Fibroblast of lung (primary cell): Measurements from ENCODE around the gene IGFALS.

ENCODE experiments used
- EZH2 ChIP-seq: IDR thresholded peaks from 2 replicates; pipeline ENCODE4 v1.5.1; 2012; ENCODE audit warnings: low read length, control low read depth, mild to moderate bottlenecking; ENCODE audit errors: missing control alignments
- TF ChIP-seq, protein P1 (sequence below), 2 donors: IDR thresholded peaks in 1 of 2; conservative IDR thresholded peaks in 1 of 2; 1 replicate in 1 of 2; 2 replicates in 1 of 2; pipeline ENCODE4 v1.5.1; 2011 to 2012; ENCODE audit warnings: low read length in 2 of 2, control low read depth in 1 of 2, inconsistent platforms in 1 of 2, low read depth in 1 of 2, mild to moderate bottlenecking in 1 of 2

DNA sequence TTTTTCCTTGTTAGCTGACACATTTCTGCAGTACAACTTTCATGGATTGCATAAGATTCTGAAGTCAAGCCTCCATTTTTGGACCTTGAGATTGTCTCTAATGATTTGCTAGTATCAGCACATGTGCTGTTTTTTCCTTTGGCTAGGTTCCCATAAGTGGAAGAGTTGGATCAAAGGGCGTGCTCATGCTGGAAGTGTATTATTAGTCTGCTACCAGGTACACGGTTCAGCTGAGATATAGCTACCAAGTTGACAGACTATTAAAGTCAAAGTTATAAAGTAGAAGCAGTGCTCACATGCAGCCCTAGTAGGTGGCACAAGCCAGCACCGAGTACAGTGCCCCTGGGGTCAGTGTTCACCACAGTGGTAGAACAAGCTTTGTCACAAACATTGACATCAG is 36.7 kb upstream of the IGFALS start:
- TF ChIP-seq EZH2 = no peak
- TF ChIP-seq, protein P1, sequence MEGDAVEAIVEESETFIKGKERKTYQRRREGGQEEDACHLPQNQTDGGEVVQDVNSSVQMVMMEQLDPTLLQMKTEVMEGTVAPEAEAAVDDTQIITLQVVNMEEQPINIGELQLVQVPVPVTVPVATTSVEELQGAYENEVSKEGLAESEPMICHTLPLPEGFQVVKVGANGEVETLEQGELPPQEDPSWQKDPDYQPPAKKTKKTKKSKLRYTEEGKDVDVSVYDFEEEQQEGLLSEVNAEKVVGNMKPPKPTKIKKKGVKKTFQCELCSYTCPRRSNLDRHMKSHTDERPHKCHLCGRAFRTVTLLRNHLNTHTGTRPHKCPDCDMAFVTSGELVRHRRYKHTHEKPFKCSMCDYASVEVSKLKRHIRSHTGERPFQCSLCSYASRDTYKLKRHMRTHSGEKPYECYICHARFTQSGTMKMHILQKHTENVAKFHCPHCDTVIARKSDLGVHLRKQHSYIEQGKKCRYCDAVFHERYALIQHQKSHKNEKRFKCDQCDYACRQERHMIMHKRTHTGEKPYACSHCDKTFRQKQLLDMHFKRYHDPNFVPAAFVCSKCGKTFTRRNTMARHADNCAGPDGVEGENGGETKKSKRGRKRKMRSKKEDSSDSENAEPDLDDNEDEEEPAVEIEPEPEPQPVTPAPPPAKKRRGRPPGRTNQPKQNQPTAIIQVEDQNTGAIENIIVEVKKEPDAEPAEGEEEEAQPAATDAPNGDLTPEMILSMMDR (conservative IDR thresholded peaks at IDR 0.05 in 1 of 2, IDR thresholded peaks at IDR 0.05 in 1 of 2; ENCODE audit: low read depth in 1 of 2, low read length in 2 of 2) = no peak
